WERI-Rb-1 (cell line): ENCODE data around the gene PLPP3.

Experiments
- DNase-seq: peaks from one replicate; pipeline ENCODE4 v3.0.0-alpha.2; 2020
- H3K27ac ChIP-seq: fragments of 250-450 bp; sonication (Bioruptor Pico); 2 replicates; pipeline ENCODE4 v1.5.1; 2020; ENCODE audit warnings: mild to moderate bottlenecking, moderate library complexity
- H3K27me3 ChIP-seq: fragments of 250-450 bp; sonication (Bioruptor Pico); 2 replicates; pipeline ENCODE4 v1.5.1; 2021; ENCODE audit warnings: mild to moderate bottlenecking, low read depth, moderate library complexity; ENCODE audit not compliant: insufficient read depth, severe bottlenecking
- H3K36me3 ChIP-seq: fragments of 250-450 bp; sonication (Bioruptor Pico); 2 replicates; pipeline ENCODE4 v1.5.1; 2020; ENCODE audit warnings: mild to moderate bottlenecking, moderate library complexity
- H3K4me3 ChIP-seq: 2 replicates; pipeline ENCODE4 v1.5.1; 2011; ENCODE audit warnings: low read depth, mild to moderate bottlenecking, control low read depth, low read length
- H3K9me3 ChIP-seq: fragments of 250-450 bp; sonication (Bioruptor Pico); 2 replicates; pipeline ENCODE4 v1.5.1; 2021; ENCODE audit warnings: mild to moderate bottlenecking, moderate library complexity; ENCODE audit not compliant: severe bottlenecking
- CTCF ChIP-seq: IDR thresholded peaks from 2 replicates; pipeline ENCODE4 v1.5.1; 2011; ENCODE audit warnings: low read depth, mild to moderate bottlenecking, control low read depth, inconsistent platforms, low read length

The PLPP3 gene

DNA sequence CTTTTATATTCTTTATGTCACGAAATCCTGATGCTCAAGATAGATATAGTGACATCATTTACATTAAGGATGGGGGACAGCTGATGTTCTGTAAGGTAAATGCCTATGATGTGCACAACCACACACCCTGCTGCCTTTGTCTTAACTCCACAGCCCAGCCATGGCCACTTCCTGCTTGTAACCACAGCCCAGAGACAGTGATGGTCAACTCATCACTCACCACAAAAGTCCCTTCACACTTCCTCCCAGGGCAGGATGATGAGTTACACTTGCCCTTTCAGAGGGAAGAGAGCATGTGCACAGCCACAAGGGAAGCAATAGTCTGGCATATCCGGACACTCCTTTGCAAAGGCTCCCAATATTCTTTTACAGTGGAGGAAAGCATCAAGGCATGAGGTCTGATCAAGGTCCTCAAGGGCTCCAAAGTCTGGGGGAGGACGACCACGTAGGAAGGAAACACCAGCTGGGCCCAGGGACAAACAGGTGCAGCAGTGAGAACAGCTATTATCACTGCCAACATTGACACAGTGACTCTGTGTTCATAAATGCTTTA, 53.8 kb downstream of the PLPP3 start:
- DNase-seq: no peak
- H3K36me3 ChIP-seq: no peaks in the 10 kb centered on the region
- H3K4me3 ChIP-seq: no peak overlapping the region
- TF ChIP-seq CTCF: no peak
- no peaks in the 10 kb centered on the region for H3K9me3 ChIP-seq
- no peaks in the 10 kb centered on the region for H3K27me3 ChIP-seq
- H3K27ac ChIP-seq: no peak overlapping the region

- Histone ChIP-seq H3K27me3 (no peaks in the 10 kb centered on the region), H3K4me3 (no peak overlapping the region), H3K9me3 (no peaks in the 10 kb centered on the region), H3K36me3 (no peaks in the 10 kb centered on the region), H3K27ac (no peak overlapping the region)
- TF ChIP-seq CTCF: no peak
- no peak for DNase-seq
Observed at GRCh38 chr1:56524263-56524662, 55.1 kb downstream of the PLPP3 start.

DNA sequence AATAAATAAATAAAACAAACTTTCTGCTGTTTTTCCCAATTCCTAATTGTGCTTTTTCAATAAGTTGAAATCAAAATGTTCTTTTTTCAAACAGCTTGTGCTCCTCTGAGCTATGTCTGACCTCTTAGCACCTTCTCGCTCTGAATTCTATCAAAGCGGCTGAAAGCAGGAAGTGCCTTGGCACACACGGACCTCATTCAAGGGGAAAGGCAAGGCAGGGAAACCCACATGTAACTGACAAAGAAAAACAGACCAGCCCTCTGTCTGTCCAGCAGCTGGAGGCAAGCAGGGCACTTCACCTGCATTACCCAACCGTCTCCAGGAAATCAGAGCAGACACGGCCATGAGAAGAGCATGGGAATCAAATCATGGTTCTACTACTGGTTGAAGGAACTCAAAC, 56.7 kb downstream of the PLPP3 start:
- H3K27me3 ChIP-seq: no peaks in the 10 kb centered on the region
- no peak for DNase-seq
- no peaks in the 10 kb centered on the region for H3K9me3 ChIP-seq

DNA sequence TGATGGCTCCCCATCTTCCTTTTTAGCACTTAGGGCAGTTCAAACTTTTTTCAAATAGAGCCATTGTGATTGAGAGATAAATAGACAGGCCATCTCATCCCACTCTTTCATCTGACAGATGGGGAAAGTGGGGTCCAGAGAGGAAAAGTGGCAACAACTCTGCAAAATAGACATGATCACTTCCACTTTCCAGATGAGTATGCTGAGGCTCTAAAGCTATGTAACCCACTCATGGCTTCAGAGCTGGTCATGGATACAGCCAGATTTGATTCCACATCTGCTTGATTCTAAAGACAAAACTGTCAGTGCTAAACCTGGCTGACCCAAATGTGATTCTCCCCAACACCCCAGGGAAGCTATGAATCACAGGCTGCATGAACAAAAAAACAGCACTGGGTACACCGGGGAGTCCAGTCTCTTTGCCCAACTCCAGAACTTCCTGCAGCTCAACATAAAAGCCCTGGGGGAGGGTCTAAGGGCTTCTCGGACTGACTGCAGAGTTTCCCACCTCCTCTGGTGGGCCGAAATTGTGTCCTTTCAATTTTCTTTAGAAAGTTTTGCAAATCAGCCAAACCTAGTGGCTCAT, 59.3 kb downstream of the PLPP3 start:
- no peak overlapping the region for H3K27ac ChIP-seq
- H3K9me3 ChIP-seq: no peaks in the 10 kb centered on the region
- DNase-seq: no peak
- H3K4me3 ChIP-seq: no peak overlapping the region
- no peak for TF ChIP-seq CTCF
- H3K27me3 ChIP-seq: no peaks in the 10 kb centered on the region
- H3K36me3 ChIP-seq: no peaks in the 10 kb centered on the region

More for the DNA sequence above, 56.7 kb downstream of the PLPP3 start:
- Histone ChIP-seq H3K36me3 (no peaks in the 10 kb centered on the region), H3K4me3 (no peak overlapping the region), H3K27ac (no peak overlapping the region)
- no peak for TF ChIP-seq CTCF

DNA sequence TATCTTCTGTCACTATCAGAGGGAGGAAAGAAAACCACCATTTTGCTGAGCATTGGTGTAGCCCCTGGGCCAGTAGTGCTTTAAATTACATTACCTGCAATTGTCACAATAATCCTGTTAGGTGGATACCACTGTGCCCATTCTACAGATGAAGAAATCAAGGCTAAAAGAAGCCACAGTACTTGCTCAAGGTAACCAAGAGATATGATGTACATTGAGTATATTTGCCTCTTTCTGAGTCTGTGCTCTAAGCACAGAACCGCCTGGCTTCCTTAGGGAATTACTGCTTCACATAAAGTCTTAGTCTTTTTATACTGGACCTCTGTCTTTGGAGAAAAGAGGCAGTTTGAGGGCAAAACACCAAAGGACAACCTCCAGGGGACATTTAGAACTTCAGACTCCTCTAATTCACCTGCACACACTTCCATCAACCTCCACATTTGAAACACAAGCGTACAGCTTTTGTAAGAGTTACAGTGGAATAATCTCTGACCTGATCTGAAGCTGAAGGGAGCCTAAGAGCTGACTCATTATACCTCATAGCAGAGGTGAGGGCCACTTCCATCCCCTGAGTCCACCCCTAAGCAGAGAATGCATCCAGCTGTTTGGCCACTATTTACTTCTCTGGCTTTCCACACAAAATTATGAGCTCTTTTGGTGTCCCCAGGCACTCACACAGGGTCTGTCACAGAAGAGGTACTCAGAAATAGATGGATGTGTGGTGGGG, 61.8 kb downstream of the PLPP3 start:
- Histone ChIP-seq H3K27me3 (no peaks in the 10 kb centered on the region), H3K9me3 (no peaks in the 10 kb centered on the region), H3K36me3 (no peaks in the 10 kb centered on the region), H3K4me3 (no peak overlapping the region), H3K27ac (no peak overlapping the region)
- DNase-seq: no peak
- TF ChIP-seq CTCF: no peak
